ENCODE results near the gene PDS5A.
"Not testable (repeated sequence)": the region's sequence is repeated elsewhere in the genome, so short reads cannot be mapped to it uniquely, and the experiment has no call there.

The PDS5A gene

DNA sequence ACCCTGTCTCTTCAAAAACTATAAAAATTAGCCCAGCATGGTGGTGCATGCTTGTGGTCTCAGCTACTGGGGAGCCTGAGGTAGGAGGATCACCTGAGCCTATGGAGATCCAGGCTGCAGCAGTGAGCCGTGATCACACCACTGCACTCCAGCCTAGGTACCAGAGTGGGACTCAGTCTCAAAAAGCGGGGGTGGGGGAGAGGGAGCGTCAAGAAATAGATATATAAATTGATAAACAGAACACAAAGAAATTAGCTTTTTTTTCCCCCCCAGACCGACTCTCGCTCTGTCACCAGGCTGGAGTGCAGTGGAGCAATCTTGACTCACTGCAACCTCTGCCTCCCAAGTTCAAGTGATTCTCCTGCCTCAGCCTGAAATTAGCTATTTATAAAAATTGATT, 14.1 kb downstream of the PDS5A start:
- DNase-seq: no peak

GRCh38 chr4:39961311-39961877, 16.3 kb downstream of the PDS5A start:
- DNase-seq: no peak

GRCh38 chr4:39950861-39951481, 26.7 kb downstream of the PDS5A start:
- DNase-seq: no peak

DNA sequence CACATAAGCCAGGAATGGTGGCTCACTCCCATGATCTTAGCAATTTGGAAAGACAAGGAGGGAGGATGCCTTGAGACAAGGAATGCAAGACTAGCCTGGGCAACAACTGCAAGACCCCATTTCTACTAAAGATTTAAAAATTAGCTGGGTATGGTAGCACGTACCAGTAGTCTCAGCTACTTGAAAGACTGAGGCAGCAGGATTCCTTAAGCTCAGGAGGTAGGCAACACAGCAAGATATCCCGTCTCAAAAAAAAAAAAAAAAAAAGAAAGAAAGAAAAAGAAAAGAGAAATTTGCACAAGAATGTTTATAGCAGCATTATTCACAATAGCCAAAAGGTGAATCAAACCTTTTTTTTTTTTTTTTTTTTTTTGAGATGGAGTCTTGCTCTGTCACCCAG, 29.7 kb downstream of the PDS5A start:
- no peak for DNase-seq

- no peak for DNase-seq
These were observed 30.3 kb downstream of the PDS5A start for GRCh38 chr4:39947417-39947816.

GRCh38 chr4:39944245-39944644, 33.5 kb downstream of the PDS5A start:
- DNase-seq: not testable (repeated sequence)

- DNase-seq: no peak
These were observed 35.2 kb downstream of the PDS5A start for GRCh38 chr4:39942507-39942906.

DNA sequence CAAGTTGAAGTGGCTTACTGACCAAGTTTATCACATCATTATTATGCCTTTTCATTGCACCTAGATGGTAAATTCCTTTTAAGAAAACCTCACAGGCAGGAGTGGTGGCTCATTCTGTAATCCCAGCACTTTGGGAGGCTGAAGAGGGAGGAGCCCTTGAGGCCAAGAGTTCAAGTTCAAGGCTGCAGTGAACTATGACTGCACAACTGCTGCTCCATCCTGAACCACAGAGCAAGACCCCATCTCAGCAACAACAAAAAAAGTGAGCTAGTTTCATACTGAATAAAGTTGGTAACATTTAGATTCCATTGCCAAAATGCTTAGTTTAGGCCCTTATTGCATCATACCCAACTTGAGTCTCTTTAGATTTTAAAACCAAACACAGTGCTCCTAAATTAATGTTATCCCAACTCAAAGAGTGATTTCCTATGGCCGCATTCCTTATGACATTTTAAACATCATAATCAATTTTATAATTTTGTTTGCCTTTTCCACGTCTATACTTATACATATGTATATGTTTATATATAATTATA, 36.0 kb downstream of the PDS5A start:
- DNase-seq: no peak

GRCh38 chr4:39937683-39938268, 39.9 kb downstream of the PDS5A start:
- no peak for DNase-seq

- DNase-seq: no peak
These were observed 40.9 kb downstream of the PDS5A start for GRCh38 chr4:39936565-39937418.

GRCh38 chr4:39933671-39934590, 43.8 kb downstream of the PDS5A start:
- no peak for DNase-seq

DNA sequence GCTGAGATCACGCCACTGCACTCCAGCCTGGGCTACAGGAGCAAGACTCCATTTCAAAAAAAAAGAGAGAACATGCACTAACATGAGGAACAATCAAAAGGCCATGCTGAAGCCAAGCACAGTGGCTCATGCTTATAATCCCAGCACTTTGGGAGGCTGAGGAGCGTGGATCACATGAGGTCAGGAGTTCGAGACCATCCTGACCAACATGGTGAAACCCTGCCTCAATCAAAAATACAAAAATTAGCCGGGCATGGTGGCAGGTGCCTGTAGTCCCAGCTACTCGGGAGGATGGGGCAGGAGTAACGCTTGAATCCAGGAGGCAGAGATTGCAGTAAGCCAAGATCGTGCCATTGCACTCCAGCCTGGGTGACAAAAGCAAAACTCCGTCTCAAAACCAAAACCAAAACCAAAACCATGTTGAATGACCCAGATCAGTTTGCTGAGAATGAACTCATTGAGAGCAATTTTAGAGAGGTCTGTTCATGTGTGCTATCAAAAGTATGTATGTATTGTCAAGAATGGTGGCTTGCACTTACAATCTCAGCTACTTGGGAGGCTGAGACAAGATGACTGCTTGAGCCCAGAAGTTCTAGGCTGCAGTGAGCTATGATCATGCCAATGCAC, 44.8 kb downstream of the PDS5A start:
- DNase-seq: no peak

DNA sequence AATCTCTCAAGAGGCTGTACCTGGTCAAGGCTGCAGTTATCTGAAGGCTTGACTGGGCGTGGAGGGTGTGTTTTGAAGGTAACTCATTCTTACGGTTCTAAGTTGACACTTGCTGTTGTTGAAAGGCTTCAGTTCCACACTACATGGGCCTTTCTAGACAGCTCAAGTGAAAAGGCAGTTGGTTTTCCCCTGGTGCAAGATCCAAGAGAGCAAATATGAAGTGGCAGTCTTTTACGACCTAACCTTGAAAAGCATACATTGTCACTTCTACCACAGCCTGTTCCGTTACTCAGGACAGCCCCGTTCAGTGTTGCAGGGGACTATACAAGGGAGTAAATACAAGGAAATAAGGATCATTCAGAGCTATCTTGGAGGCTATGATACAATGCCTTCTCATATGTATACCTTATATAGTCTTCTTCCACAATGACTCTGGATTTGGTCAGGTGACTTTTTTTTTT, 46.2 kb downstream of the PDS5A start:
- no peak for DNase-seq

GRCh38 chr4:39928538-39928937, 49.2 kb downstream of the PDS5A start:
- no peak for DNase-seq

GRCh38 chr4:39924014-39924413, 53.7 kb downstream of the PDS5A start:
- no peak for DNase-seq

- DNase-seq: no peak
These were observed 55.3 kb downstream of the PDS5A start for GRCh38 chr4:39922399-39922798.

GRCh38 chr4:39913471-39913870, 64.2 kb downstream of the PDS5A start:
- DNase-seq: no peak

DNA sequence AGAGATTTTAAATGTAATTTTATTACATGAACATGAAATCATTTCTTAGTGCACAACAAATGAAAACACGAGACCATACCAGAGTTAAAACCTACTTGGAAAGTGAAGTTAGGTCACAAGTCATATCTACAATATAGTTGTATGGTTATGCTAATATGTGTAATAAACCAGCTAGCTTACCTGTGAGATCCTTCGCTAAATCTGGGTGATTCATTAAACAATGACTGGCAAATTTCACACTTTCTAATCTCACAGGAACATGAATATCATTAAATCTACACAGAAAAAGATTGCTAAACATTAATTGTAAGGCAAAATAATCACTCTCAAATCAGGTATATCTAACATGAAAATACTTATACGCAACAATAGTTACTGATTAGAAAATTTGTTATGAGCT, 67.6 kb downstream of the PDS5A start:
- DNase-seq: no peak

GRCh38 chr4:39908284-39908683, 69.4 kb downstream of the PDS5A start:
- DNase-seq: no peak

GRCh38 chr4:39905656-39906055, 72.1 kb downstream of the PDS5A start:
- DNase-seq: no peak

- not testable (repeated sequence) for DNase-seq
These were observed 72.7 kb downstream of the PDS5A start for GRCh38 chr4:39905019-39905418.

DNA sequence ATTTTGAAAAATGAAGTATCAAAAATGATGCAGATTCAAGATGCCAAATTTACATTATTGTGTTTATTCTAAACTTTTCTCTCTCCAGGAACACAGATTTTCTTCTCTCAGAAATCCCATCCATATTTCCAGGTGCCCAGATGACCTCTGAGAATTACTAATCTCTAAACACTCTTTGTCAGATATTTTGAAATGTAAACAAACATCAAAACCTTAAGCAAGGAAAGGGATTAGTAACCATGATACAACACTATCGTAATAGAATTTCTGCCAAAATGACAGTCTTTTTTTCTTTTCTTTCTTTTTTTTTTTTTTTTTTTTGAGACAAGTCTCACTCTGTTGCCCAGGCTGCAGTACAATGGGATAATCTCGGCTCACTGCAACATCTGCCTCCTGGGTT, 76.7 kb downstream of the PDS5A start:
- DNase-seq: no peak
